Measurements from ENCODE around the gene CES2.

GRCh38 chr16:66948837-66949225 is 13.5 kb downstream of the CES2 start:
- TF ChIP-seq ZNF266 (tag by site-specific recombination; IDR thresholded peaks at IDR 0.05; ENCODE audit: low read depth) (no peak), ZBTB7A (tag by site-specific recombination; IDR thresholded peaks at IDR 0.05; ENCODE audit: low read depth) (no peak)

Data from HEK293 (cell line).